Naive B cell (primary cell): ENCODE data around the gene SOWAHA. TPM values are rescaled to one million over a fixed set of nuclear protein-coding genes. Genes with fewer than 3 reads are reported as not detected.

Source experiments
- ATAC-seq, 2 donors: fragments of 150-1000 bp; cut with Tn5 transposase; 2 replicates each; pipeline ENCODE4 v1.10.0; 2021; ENCODE audit warnings: low read depth in 2 of 2, mild to moderate bottlenecking in 2 of 2, moderate library complexity in 2 of 2
- DNase-seq: peaks from one replicate; pipeline ENCODE4 v3.0.0; 2022
- H3K27ac Mint-ChIP-seq, 6 donors: one replicate each; pipeline ENCODE4 v1.8.0; 2020 to 2022; ENCODE audit warnings: mild to moderate bottlenecking in 6 of 6, mixed read lengths in 6 of 6, moderate library complexity in 5 of 6, inconsistent platforms in 2 of 6
- H3K27me3 Mint-ChIP-seq, 3 donors: one replicate each; pipeline ENCODE4 v1.8.0; 2021 to 2022; ENCODE audit warnings: mixed read lengths in 3 of 3, mild to moderate bottlenecking in 1 of 3
- H3K36me3 Mint-ChIP-seq, 2 donors: one replicate each; pipeline ENCODE4 v1.8.0; 2020 to 2022; ENCODE audit warnings: mixed read lengths in 2 of 2, inconsistent platforms in 1 of 2, mild to moderate bottlenecking in 1 of 2
- H3K4me1 Mint-ChIP-seq, 3 donors: one replicate each; pipeline ENCODE4 v1.8.0; 2020 to 2022; ENCODE audit warnings: mixed read lengths in 3 of 3, inconsistent platforms in 1 of 3, mild to moderate bottlenecking in 1 of 3, moderate library complexity in 1 of 3
- H3K4me3 Mint-ChIP-seq, 8 donors: one replicate each; pipeline ENCODE4 v1.8.0; 2020 to 2022; ENCODE audit warnings: mild to moderate bottlenecking in 8 of 8, mixed read lengths in 8 of 8, moderate library complexity in 8 of 8, inconsistent platforms in 2 of 8
- H3K9me3 Mint-ChIP-seq, 7 donors: one replicate each; pipeline ENCODE4 v1.8.0; 2020 to 2022; ENCODE audit warnings: mixed read lengths in 7 of 7, mild to moderate bottlenecking in 5 of 7, inconsistent platforms in 2 of 7, moderate library complexity in 1 of 7
- polyA plus RNA-seq, 6 donors: library from polyadenylated mRNA; unstranded; fragments of 300-500 nt; fragmentation: Illumina TruSeq; gene quantifications; one replicate each; pipeline ENCODE4 v1.2.3, GENCODE V29; 2021; ENCODE audit warnings: low read depth in 6 of 6

The SOWAHA gene
- polyA plus RNA-seq, result not detected

DNA sequence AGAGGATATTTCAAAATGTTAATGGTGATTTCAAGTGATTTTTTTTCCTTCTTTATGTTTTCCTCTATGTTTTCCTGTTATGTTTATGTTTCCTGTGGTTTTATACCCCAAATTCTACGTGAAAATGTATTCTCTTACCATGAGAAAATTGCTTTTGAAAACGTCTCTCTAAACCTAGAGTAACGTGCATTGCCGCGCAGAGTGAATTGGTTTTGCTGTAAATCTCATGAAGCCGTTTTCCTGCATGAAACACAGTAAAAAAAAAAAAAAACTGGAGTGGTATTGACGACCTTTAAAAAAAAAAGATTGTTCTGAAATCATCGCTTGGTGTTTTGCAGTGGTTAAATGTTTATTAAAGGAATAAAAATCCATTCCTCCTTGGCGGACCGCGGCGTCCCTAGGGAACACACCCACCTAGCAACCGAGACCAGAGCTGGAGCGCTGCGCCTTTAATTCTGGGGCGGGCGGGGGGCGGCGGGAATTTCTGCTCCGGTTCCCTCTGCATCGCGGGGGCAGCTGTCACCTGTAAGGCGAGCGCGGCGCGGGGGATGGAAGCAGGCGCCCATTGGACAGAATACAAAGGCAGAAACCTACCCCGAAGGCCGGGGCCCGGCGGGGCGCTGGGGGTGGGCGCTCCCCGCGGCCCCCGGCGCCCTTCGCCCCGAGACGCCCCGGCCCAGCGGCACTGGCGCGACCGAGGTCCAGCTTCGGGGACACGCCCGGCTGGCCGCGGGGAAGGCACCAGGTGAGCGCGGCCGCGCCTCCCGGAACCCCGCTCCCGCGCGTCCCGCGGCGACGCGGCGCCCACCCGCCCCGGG, at the start of gene SOWAHA:
Gene SOWAHA, plus strand, starts transcription at position 522 of the 818 bp plus-strand sequence. CDS start 320 bp downstream, outside the sequence.
- Mint-ChIP-seq H3K4me1 (peaks cover 0 to 20% (median 12%) of the 10 kb centered on the region in 3 donors), H3K4me3 (peak within 1 kb of the TSS; percentile 65 to 91 (median 79)), H3K9me3 (peaks cover 0 to 2% (median 0%) of the 10 kb centered on the region in 7 donors), H3K27ac (peak within 1 kb of the TSS in 3 of 6 donors; percentile 36 to 90 (median 79)), H3K36me3 (no peaks in the 10 kb centered on the region), H3K27me3 (peaks cover 34 to 46% (median 44%) of the 10 kb centered on the region in 3 donors)
- DNase-seq (no peak), ATAC-seq (peak; percentile 31 to 36)

DNA sequence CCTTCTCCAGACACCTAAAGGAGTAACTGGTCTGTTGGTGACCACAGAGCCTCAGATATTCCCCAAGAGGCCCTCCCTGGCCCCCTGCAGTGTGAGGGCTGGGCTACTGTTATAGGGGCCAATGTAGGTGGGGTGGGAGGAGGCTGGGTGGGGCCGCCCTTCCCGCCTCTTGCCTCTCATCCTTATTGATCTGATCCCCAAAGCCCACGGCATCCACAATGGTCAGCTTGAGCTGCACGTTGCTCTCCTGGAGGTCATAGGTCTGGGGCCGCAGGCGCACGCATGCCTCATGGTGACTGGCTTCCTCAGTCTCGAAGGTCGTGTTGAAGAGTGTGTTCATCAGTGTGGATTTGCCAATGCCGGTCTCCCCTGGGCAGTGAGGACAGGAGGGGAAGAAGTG, 49.1 kb upstream of the SOWAHA start:
- ATAC-seq (no peak), DNase-seq (no peak)
- Mint-ChIP-seq H3K27ac (no peak overlapping the region), H3K9me3 (no peaks in the 10 kb centered on the region), H3K27me3 (peaks cover 0 to 19% (median 4%) of the 10 kb centered on the region in 3 donors), H3K4me3 (no peak overlapping the region), H3K36me3 (no peaks in the 10 kb centered on the region), H3K4me1 (no peaks in the 10 kb centered on the region)

DNA sequence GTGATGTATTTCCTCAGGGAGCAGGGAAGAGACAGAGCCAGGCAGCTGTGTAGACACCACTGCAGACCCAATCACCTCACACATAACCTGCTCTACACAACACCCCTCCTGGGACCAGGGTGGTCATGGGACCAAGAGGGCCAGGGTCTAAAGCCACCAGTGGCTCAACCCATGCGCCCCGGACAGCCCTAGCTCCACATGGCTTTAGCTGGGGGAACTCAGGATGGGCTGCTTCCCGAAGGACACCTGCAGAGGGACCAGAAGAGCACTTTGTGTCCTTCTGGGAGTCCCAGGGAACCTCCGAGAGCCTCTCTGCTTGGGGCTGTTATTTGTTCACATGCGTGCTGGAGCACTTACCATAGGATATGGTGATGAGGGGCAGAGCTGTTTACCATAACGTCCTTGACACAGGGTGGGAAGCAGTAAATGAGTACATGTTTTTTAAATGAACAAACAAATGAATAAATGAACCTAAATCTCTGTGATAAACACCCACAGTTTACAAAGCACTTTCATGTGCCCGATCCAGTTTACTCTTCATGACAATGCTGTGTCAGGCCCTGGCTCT, 48.3 kb upstream of the SOWAHA start:
- no peaks in the 10 kb centered on the region for H3K4me1 Mint-ChIP-seq
- peaks cover 0 to 20% (median 8%) of the 10 kb centered on the region in 3 donors for H3K27me3 Mint-ChIP-seq
- no peaks in the 10 kb centered on the region for H3K9me3 Mint-ChIP-seq
- H3K36me3 Mint-ChIP-seq, result no peaks in the 10 kb centered on the region
- H3K27ac Mint-ChIP-seq, result no peak overlapping the region
- DNase-seq (no peak), ATAC-seq (no peak)
- H3K4me3 Mint-ChIP-seq, result no peak overlapping the region

DNA sequence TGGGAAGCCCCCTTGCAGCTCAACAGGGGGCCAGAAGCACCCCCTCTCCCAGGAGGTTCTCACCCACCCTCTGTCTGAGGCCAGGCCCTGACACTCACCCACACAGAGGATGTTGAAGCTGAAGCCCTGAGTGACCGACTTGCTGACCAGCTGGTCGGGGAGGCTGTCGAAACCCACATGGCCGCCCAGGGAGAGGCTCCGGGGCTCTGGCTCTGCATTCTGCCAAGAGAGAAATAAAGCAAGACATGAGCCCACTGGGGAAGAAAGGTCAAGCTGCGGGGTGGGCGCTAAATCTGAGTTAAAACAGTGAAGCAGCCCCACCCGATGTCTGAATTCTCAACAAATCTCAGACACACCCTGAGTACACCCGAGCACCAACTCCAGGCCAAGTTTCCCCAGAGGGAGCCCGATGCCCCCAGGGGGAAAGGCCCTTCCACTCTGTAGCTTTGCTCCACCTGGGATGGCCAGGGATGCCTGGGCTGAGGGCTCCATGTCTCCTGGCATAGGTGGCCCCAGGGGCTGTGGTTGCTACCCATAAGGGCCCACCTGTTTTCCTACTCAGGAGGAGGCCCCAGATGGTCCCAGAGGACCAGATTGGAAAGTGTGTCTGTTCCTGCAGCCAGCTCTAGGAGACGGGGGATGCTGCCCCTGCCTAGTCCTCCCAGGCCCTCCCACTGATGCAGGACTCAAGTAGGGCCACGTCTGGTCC, 47.6 kb upstream of the SOWAHA start:
- no peaks in the 10 kb centered on the region for H3K4me1 Mint-ChIP-seq
- ATAC-seq (no peak), DNase-seq (no peak)
- H3K27ac Mint-ChIP-seq, result no peak overlapping the region
- H3K36me3 Mint-ChIP-seq, result no peaks in the 10 kb centered on the region
- H3K27me3 Mint-ChIP-seq, result peaks cover 0 to 20% (median 8%) of the 10 kb centered on the region in 3 donors
- no peaks in the 10 kb centered on the region for H3K9me3 Mint-ChIP-seq
- no peak overlapping the region for H3K4me3 Mint-ChIP-seq

DNA sequence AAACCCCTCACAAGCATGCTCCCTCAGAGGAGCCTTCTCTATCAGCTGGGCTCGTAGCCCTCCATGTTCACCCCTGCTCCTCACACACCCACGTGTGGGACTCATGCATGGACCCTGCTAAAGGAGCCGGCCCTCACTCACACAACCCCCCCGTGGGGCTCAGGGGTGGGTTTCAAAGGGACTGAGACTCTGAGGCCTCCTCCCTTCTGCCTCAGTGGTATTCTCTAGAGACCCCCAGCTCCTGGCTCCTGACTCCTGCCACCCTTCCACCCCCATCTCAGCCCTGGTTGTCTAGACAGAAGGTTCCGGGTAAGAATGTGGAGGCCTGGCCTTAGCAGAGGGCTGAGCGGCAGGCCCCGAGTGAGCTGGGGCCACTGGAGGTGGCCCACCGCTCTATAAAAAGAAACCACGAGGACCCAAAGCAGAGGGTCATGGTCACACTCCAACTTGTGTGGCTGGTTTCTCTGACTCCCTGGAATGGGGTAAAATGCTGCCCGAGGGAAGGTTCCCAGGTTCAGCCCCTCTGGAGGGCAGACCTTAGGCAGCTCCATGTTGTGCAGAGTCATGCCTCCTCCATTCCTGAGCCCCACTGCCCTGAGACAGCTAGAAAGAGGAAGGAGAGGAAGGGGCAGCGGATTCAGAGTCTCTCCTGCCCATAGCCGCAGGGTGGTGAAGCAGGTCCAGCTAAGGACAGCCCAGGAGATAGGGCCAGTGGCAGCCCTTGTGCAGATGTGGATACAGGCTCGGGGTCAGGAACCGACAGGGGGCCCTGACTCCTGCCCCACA, 46.9 kb upstream of the SOWAHA start:
- peaks cover 0 to 20% (median 8%) of the 10 kb centered on the region in 3 donors for H3K27me3 Mint-ChIP-seq
- H3K27ac Mint-ChIP-seq, result peak overlapping the region in 2 of 6 donors; percentile 44 to 50
- H3K4me3 Mint-ChIP-seq, result peak overlapping the region in 1 of 8 donors; percentile 53
- no peaks in the 10 kb centered on the region for H3K4me1 Mint-ChIP-seq
- H3K36me3 Mint-ChIP-seq, result no peaks in the 10 kb centered on the region
- ATAC-seq (no peak), DNase-seq (no peak)
- no peaks in the 10 kb centered on the region for H3K9me3 Mint-ChIP-seq

DNA sequence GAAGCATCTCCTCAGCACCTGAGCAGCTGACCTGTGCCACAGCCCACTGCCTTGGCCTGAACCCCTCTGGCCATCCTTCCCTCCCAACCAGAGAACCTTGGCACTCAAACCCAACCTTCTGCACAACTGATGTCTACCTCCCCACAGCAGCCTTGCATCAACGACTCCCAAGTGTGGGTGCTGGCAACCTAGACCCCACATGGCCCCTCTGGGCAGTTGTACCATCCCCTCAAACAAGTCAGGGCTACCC, 46.4 kb upstream of the SOWAHA start:
- H3K9me3 Mint-ChIP-seq, result no peaks in the 10 kb centered on the region
- ATAC-seq, result no peak
- no peak for DNase-seq
- no peaks in the 10 kb centered on the region for H3K36me3 Mint-ChIP-seq
- H3K27ac Mint-ChIP-seq, result no peak overlapping the region
- peak overlapping the region in 1 of 8 donors; percentile 53 for H3K4me3 Mint-ChIP-seq
- H3K27me3 Mint-ChIP-seq, result peaks cover 0 to 20% (median 8%) of the 10 kb centered on the region in 3 donors
- no peaks in the 10 kb centered on the region for H3K4me1 Mint-ChIP-seq

DNA sequence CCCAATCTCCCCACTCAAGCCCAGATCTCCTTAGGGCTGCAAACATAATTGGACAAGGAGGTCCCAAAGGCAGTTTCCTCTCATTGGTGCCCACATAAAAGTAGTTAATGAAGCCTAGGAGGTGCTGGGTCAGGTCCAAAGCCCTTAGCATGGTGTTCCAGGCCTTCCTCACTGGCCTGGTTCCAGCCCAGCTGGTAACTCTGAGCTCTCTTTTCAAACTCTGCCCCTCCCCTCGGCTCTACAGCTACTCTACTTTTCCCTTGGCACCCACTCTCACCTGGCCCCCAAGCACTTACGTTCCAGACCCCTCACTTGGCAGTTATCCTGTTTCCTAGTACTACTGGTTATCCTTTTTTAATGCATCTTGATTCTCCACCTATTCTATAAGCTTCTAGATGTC, 46.0 kb upstream of the SOWAHA start:
- DNase-seq (no peak), ATAC-seq (no peak)
- peaks cover 0 to 22% (median 9%) of the 10 kb centered on the region in 3 donors for H3K27me3 Mint-ChIP-seq
- H3K27ac Mint-ChIP-seq, result peak overlapping the region in 1 of 6 donors; percentile 88
- H3K9me3 Mint-ChIP-seq, result no peaks in the 10 kb centered on the region
- H3K4me3 Mint-ChIP-seq, result no peak overlapping the region
- H3K4me1 Mint-ChIP-seq, result no peaks in the 10 kb centered on the region
- no peaks in the 10 kb centered on the region for H3K36me3 Mint-ChIP-seq

DNA sequence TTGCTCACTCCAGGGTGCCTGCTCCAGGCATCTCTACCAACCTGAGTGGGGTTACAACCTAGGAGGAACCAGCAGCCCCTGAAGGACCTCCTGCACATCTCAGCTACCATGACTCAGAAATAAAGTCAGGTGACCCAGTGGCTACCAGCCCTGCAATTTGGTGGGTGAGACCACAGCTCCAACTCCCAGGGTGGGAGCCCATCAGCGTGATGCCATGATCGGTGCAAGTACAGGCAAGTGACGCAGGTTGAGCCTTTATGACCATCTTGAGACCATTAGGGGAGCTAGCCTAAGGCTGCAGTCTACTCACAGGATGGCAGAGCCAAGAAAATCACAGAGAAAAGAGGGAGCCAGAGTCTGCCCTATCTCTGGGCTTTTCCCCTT, 44.6 kb upstream of the SOWAHA start:
- peaks cover 5 to 33% (median 14%) of the 10 kb centered on the region in 3 donors for H3K27me3 Mint-ChIP-seq
- H3K4me1 Mint-ChIP-seq, result no peaks in the 10 kb centered on the region
- no peak overlapping the region for H3K4me3 Mint-ChIP-seq
- no peak overlapping the region for H3K27ac Mint-ChIP-seq
- no peak for DNase-seq
- no peak for ATAC-seq
- H3K36me3 Mint-ChIP-seq, result no peaks in the 10 kb centered on the region
- no peaks in the 10 kb centered on the region for H3K9me3 Mint-ChIP-seq

DNA sequence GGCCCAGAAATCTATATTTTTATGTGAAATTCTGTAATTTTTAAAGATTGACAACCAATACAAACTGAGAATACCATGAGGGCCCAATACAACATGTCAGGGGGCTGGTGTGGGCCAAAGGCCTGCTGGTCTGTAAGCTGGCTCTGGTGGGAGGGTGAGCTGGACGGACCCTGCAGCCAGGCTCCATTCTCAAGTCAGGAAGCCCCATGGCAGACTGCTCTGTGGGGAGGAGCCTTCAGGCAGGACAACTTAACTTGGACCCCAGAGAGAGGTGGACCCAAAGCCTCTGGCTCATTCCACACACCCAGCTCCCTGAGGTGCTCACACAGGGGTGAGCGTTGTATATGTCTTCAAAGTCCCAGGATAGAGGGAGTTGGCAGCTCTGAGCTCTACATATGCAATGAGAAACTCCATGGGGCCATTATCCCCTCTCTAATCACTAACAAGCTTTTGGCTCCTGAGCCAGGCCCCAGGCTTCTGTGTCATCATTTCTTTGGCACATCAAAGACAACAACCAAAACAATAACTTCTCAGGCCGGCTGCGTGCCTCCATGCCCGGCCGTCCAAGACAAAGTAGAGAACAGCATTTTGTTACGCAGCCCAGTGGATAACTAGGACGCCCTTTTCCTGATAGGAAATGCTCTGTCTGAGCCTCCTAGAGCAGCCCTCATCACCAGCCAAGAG, 42.5 kb upstream of the SOWAHA start:
- ATAC-seq, result no peak
- Mint-ChIP-seq H3K27me3 (peaks cover 26 to 54% (median 30%) of the 10 kb centered on the region in 3 donors), H3K9me3 (no peaks in the 10 kb centered on the region), H3K4me3 (peak overlapping the region in 1 of 8 donors; percentile 15), H3K27ac (no peak overlapping the region), H3K4me1 (no peaks in the 10 kb centered on the region), H3K36me3 (no peaks in the 10 kb centered on the region)
- DNase-seq, result no peak

DNA sequence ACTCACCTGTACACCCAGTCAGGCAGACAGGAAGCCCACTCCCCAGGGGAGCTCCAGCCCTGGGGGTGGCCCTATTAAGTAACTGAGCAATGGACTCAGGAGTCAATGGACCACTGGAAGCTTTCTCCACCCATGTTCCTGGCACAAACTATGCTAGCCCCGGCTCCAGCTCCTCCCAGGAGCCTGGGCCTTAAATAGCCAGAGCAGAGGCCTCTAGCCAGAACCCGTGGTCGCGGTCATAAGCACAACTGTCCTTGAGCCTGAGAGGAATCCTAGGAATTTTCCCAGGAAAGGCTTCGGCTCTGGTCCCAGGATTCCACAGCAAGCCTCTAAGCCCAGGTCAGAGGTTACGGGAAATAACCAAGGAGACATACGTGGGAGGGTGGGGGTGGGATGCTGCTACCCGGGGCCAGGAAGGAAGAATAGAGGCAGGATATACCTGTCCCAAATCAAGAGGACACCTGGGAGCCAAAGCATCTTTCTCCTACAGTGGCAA, 41.6 kb upstream of the SOWAHA start:
- H3K27me3 Mint-ChIP-seq, result peaks cover 27 to 55% (median 33%) of the 10 kb centered on the region in 3 donors
- peaks cover 0 to 4% (median 0%) of the 10 kb centered on the region in 3 donors for H3K4me1 Mint-ChIP-seq
- ATAC-seq (no peak), DNase-seq (no peak)
- no peak overlapping the region for H3K27ac Mint-ChIP-seq
- H3K9me3 Mint-ChIP-seq, result no peaks in the 10 kb centered on the region
- no peaks in the 10 kb centered on the region for H3K36me3 Mint-ChIP-seq
- H3K4me3 Mint-ChIP-seq, result no peak overlapping the region

DNA sequence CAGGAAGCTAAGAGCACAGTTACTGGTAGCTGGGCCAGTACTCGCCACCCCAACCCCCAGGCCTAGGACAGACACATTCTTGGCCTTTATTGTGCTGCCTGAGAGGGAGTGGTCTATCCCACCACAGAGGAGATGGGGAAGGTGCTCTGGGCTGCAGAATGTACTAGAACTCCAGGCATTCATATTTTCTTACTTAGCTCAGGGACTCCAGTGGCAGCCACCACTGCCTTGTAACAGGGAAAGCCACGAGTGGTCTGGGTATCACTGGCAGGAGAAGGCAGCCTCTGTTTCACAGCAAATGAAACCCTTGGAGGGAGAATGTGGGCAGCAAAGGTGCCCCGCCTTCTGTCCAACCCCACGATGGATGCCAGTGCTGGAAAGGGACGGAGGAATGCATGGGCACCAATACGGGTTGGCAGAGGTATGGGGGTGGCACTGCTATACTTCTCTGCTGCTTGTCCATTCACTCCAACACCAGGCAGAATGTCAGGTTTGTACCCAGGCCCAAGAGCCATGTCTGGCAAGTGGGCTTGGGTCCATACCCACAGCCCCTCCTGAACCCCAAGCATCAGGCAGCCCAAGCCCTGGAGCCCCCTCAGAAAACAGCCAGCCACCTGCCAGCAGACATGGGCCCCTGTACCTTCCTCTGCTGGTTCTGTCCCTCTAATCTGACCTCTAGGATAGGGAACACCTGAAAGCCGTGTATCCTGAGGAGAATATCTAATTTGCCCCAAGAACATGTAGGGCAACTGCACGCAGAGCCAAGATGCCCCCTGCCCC, 40.6 kb upstream of the SOWAHA start:
- Mint-ChIP-seq H3K36me3 (no peaks in the 10 kb centered on the region), H3K4me3 (peak overlapping the region in 1 of 8 donors; percentile 22), H3K27me3 (peaks cover 27 to 50% (median 33%) of the 10 kb centered on the region in 3 donors), H3K27ac (peak overlapping the region in 1 of 6 donors; percentile 80), H3K9me3 (no peaks in the 10 kb centered on the region), H3K4me1 (peaks cover 0 to 4% (median 0%) of the 10 kb centered on the region in 3 donors)
- DNase-seq (no peak), ATAC-seq (no peak)

DNA sequence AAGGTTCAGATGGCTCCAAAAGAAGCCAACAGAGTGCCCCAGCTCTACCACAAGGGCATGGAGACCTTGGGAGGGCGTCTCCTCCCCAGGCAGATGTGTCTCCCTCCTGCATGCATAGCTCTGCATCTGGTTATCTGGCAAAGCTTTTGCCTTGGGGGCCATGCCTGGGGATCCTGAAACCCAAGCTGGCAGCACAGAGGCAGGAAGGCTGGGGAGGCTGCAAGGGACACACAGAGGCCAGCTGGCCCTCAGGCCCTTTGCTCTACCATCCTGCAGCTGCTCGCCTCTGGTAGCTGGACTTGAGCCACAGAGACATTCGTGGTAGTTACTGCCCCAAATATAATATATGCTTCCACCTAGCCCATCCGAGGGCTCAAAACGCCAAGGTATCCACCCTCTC, 40.0 kb upstream of the SOWAHA start:
- H3K4me1 Mint-ChIP-seq, result peaks cover 3 to 8% (median 4%) of the 10 kb centered on the region in 3 donors
- DNase-seq (no peak), ATAC-seq (no peak)
- H3K9me3 Mint-ChIP-seq, result no peaks in the 10 kb centered on the region
- no peaks in the 10 kb centered on the region for H3K36me3 Mint-ChIP-seq
- H3K27ac Mint-ChIP-seq, result no peak overlapping the region
- peak overlapping the region in 1 of 8 donors; percentile 40 for H3K4me3 Mint-ChIP-seq
- peaks cover 32 to 49% (median 37%) of the 10 kb centered on the region in 3 donors for H3K27me3 Mint-ChIP-seq
